Ascending aorta (tissue), 2 donors: ENCODE data around the gene SNX9. TPM values are rescaled to one million over a fixed set of nuclear protein-coding genes. Genes with fewer than 3 reads are reported as not detected.

Experiments used
- DNase-seq, 2 donors: peaks; one replicate each; pipeline ENCODE4 v3.0.0-alpha.2; 2019; ENCODE audit warnings: low spot score in 2 of 2
- H3K27ac ChIP-seq, 2 donors: fragments of 200-600 bp; sonication (generic); one replicate each; pipeline ENCODE4 v1.5.1; 2016 to 2017; ENCODE audit warnings: mild to moderate bottlenecking in 1 of 2
- H3K27me3 ChIP-seq: fragments of 200-600 bp; sonication (generic); one replicate; pipeline ENCODE4 v1.5.1; 2017
- H3K36me3 ChIP-seq, 2 donors: fragments of 200-600 bp; sonication (generic); one replicate each; pipeline ENCODE4 v1.5.1; 2016
- H3K4me1 ChIP-seq, 2 donors: fragments of 200-600 bp; sonication (generic); one replicate each; pipeline ENCODE4 v1.5.1; 2016 to 2017; ENCODE audit warnings: mild to moderate bottlenecking in 1 of 2
- H3K4me3 ChIP-seq, 2 donors: fragments of 200-600 bp; sonication (generic); one replicate each; pipeline ENCODE4 v1.5.1; 2016 to 2017; ENCODE audit warnings: mild to moderate bottlenecking in 1 of 2
- H3K9me3 ChIP-seq, 2 donors: fragments of 200-600 bp; sonication (generic); one replicate each; pipeline ENCODE4 v1.5.1; 2016
- CTCF ChIP-seq, 3 experiments: fragments of 200-600 bp in 2 of 3; fragments of 450-650 bp in 1 of 3; sonication (generic) in 2 of 3; IDR thresholded peaks; one replicate each; pipeline ENCODE4 v1.5.1; 2016 to 2019; ENCODE audit warnings: antibody characterized with exemption in 3 of 3, mild to moderate bottlenecking in 1 of 3, moderate library complexity in 1 of 3
- intact Hi-C: fragments of 100-400 bp; cut with DNase I; formaldehyde crosslinking; loops from one replicate; pipeline ENCODE4 v1.15.1; 2023
- total RNA-seq: library from RNA; depleted of rRNA; stranded (reverse); fragments of >200 nt; gene quantifications from one replicate; pipeline ENCODE4 v1.1.0, GENCODE V29; 2016

The SNX9 gene
- total RNA-seq, 1 donor from 2014 or later: 55.2 TPM

GRCh38 chr6:157911278-157911677 is 88.2 kb downstream of the SNX9 start:
- Histone ChIP-seq H3K27ac (peak overlapping the region; percentile 28 to 41), H3K4me1 (peaks cover 0 to 13% of the 10 kb centered on the region in 2 donors), H3K27me3 (no peaks in the 10 kb centered on the region), H3K9me3 (no peaks in the 10 kb centered on the region), H3K36me3 (peaks cover 22 to 50% of the 10 kb centered on the region in 2 donors), H3K4me3 (no peak overlapping the region)
- TF ChIP-seq CTCF (IDR thresholded peaks at IDR 0.05): no peak
- no peak for DNase-seq
- intact Hi-C loops: no loop called here

- no peak for DNase-seq
- TF ChIP-seq CTCF (IDR thresholded peaks at IDR 0.05): no peak
- H3K4me1 ChIP-seq: peaks cover 0 to 13% of the 10 kb centered on the region in 2 donors
- H3K4me3 ChIP-seq: no peak overlapping the region
- no peaks in the 10 kb centered on the region for H3K9me3 ChIP-seq
- intact Hi-C loops: no loop called here
- no peaks in the 10 kb centered on the region for H3K27me3 ChIP-seq
- peak overlapping the region; percentile 41 to 48 for H3K27ac ChIP-seq
- H3K36me3 ChIP-seq: peaks cover 22 to 50% of the 10 kb centered on the region in 2 donors
Observed at GRCh38 chr6:157911786-157912185, 88.7 kb downstream of the SNX9 start.

- no peak overlapping the region for H3K4me3 ChIP-seq
- H3K27ac ChIP-seq: peak overlapping the region; percentile 41 to 48
- peaks cover 22 to 50% of the 10 kb centered on the region in 2 donors for H3K36me3 ChIP-seq
- H3K4me1 ChIP-seq: peaks cover 0 to 13% of the 10 kb centered on the region in 2 donors
- TF ChIP-seq CTCF (IDR thresholded peaks at IDR 0.05): no peak
- intact Hi-C loops: no loop called here
- no peaks in the 10 kb centered on the region for H3K27me3 ChIP-seq
- DNase-seq: no peak
- H3K9me3 ChIP-seq: no peaks in the 10 kb centered on the region
Observed at GRCh38 chr6:157912326-157912725, 89.3 kb downstream of the SNX9 start.

GRCh38 chr6:157921685-157922367 is 98.8 kb downstream of the SNX9 start:
- Histone ChIP-seq H3K9me3 (peaks cover 0 to 11% of the 10 kb centered on the region in 2 donors), H3K36me3 (peaks cover 46 to 82% of the 10 kb centered on the region in 2 donors), H3K27ac (no peak overlapping the region), H3K27me3 (no peaks in the 10 kb centered on the region), H3K4me1 (no peaks in the 10 kb centered on the region), H3K4me3 (no peak overlapping the region)
- no peak for TF ChIP-seq CTCF (IDR thresholded peaks at IDR 0.05)
- intact Hi-C loops: no loop called here
- DNase-seq: no peak

GRCh38 chr6:157925771-157926170 is 102.7 kb downstream of the SNX9 start:
- intact Hi-C loops: no loop called here
- Histone ChIP-seq H3K36me3 (peaks cover 64 to 94% of the 10 kb centered on the region in 2 donors), H3K27ac (no peak overlapping the region), H3K4me3 (no peak overlapping the region), H3K4me1 (no peaks in the 10 kb centered on the region), H3K9me3 (no peaks in the 10 kb centered on the region), H3K27me3 (no peaks in the 10 kb centered on the region)
- no peak for TF ChIP-seq CTCF (IDR thresholded peaks at IDR 0.05)
- no peak for DNase-seq
